HG03064 (cell line): Measurements from ENCODE around the gene UBALD1.
"Not testable (repeated sequence)": the region's sequence is repeated elsewhere in the genome, so short reads cannot be mapped to it uniquely, and the experiment has no call there.

Source experiments
- ATAC-seq: cut with Tn5 transposase; IDR thresholded peaks from one replicate; pipeline ENCODE4 v1.9.1; 2021; ENCODE audit warnings: low read depth; ENCODE audit not compliant: unreplicated experiment

Gene UBALD1

GRCh38 chr16:4614571-4615383 is at the start of gene UBALD1:
TSS of gene UBALD1 (minus strand) at chr16:4614888. CDS start at chr16:4614797, 91 bp downstream.
- ATAC-seq = peak; percentile 51

DNA sequence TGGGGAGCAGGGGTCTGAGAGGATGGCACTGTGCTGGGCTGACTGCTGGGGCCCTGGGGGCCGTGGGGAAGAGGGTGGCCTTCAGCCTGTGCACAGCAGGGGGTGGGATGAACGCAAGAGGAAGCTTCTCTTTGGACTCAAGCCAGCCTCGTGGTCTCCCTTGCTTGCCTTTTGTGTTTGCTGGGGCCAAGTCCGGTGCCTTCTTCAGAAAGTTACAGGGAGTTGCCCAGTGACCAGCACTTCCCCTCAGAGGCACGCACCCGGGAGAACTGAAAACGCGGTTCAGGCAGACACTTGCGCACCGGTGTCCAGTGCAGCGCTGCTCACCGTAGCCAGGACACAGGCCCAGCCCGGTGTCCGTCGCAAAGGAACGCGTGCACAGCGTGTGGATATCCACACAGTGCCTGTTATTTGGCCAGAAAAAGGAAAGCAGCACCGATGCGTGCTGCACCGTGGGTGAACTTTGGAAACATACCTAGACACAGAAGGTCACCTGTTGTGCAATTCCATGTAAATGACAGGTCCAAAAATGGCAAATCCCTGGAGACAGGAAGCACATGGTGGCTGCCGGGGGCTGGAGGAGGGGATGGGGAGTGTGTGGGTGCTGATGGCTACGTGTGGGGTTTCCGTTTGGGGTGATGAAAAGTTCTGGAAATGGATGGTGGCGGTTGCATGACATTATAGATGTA is 49.2 kb upstream of the UBALD1 start:
- ATAC-seq = no peak

- no peak for ATAC-seq
Measured at GRCh38 chr16:4663465-4663776, 48.7 kb upstream of the UBALD1 start.

DNA sequence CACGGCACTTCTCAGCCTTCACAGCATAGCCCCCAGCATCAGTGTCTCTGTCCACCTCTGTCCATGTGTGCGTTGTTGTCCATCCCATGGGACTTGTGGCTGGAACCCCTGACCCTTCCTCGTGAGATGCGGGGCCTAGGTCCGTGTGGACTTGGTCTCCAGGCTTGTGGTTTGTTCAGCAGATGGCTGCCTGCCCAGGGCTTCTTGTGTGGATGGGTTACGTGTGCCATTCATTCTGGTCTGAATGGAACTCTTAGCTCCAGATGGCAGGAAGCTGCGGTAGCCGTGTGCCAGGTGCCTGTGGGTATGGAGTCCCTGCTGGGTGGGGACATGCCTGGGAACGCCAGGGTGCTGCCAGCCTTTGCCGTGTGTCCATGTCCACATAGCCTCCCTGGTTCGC is 47.0 kb upstream of the UBALD1 start:
- ATAC-seq = no peak

- ATAC-seq = no peak
Measured at GRCh38 chr16:4660454-4661007, 45.8 kb upstream of the UBALD1 start.

- ATAC-seq = no peak
Measured at GRCh38 chr16:4659363-4660353, 45.0 kb upstream of the UBALD1 start.

- ATAC-seq = no peak
Measured at GRCh38 chr16:4656695-4657686, 42.3 kb upstream of the UBALD1 start.

DNA sequence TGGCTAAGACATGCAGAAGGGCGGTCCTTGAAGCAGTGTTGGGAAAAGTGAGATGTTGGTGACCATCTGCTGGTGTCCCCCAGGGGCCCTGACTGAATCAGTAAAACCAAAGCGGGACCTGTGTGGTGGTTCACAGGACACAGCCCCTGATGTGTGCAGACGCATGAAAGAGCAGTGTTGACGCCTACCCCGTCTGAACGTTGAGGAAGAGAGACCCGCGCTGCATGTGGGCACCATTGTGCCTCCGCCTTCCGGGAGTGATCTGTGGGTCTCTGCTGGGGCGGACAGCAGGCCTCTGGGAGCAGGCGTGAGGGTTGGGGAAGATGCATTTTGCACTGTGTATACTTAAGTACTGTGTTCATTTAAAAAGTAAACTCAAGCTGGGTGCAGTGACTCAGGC is 41.5 kb upstream of the UBALD1 start:
- no peak for ATAC-seq

- no peak for ATAC-seq
Measured at GRCh38 chr16:4655801-4656200, 41.1 kb upstream of the UBALD1 start.

- no peak for ATAC-seq
Measured at GRCh38 chr16:4654964-4655590, 40.4 kb upstream of the UBALD1 start.

DNA sequence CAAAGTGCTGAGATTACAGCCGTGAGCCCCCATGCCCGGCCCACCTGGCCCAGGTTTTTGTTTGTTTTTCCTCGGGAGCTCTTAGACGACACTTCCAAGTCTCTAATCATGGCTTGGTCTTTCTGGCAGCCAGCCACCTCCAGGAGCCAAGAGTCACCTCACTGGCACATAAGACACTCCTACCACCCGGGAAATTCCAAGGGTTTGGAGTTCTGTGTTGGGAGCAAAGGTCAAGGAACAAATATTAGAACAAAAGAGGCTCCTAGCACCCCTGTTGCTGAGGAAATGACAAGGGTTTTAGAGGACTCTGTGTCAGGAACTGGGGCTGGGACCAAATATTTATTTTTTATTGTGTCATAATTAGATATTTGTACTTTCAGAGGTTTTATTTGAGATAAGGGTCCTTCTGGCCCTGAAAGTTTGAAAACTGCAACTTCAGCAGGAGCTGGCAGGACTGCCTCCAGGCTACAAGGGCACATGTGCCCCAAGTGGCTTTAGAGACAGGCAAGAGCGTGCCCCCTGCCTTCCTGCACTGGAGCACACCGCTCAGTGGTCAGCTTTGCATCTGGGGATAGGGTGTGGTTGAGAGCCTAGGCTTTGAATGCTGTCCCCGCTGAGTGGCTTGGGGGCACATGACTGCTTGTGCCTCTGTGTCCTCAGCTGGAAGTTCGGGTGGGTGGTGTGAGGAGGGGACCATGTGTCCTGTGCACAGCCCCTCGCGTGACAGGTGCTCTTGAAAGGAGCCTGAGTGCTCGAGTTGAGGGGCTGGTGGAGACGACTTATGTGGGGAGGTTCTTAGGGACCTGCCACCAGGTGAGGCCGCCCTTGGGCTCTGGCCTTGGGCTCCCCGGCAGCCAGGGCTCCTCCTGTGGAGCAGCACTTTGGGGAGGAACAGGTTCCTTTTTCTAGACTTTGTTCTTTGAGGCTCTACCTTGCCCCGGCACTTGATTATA is 39.6 kb upstream of the UBALD1 start:
- ATAC-seq = no peak

GRCh38 chr16:4652561-4652960 is 37.9 kb upstream of the UBALD1 start:
- no peak for ATAC-seq

DNA sequence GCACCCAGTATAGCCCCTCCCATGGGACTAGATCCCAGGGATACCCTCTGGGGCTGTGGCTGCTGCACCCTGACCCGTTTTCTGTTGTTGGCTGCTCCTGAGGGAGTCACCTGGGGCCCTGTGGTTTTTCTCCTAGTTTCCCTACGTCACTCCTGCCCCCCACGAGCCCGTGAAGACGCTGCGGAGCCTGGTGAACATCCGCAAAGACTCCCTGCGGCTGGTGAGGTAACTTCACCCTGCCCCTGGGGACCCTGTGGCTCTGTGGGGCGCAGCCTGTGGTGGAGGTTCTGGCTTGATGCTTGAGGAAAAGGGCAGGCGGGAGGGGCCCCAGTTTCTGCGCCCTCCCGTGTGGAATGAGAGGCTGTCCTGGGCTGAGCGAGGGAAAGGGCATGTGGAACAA is 37.1 kb upstream of the UBALD1 start:
- ATAC-seq = no peak

- ATAC-seq = not testable (repeated sequence)
Measured at GRCh38 chr16:4650443-4651074, 35.9 kb upstream of the UBALD1 start.

DNA sequence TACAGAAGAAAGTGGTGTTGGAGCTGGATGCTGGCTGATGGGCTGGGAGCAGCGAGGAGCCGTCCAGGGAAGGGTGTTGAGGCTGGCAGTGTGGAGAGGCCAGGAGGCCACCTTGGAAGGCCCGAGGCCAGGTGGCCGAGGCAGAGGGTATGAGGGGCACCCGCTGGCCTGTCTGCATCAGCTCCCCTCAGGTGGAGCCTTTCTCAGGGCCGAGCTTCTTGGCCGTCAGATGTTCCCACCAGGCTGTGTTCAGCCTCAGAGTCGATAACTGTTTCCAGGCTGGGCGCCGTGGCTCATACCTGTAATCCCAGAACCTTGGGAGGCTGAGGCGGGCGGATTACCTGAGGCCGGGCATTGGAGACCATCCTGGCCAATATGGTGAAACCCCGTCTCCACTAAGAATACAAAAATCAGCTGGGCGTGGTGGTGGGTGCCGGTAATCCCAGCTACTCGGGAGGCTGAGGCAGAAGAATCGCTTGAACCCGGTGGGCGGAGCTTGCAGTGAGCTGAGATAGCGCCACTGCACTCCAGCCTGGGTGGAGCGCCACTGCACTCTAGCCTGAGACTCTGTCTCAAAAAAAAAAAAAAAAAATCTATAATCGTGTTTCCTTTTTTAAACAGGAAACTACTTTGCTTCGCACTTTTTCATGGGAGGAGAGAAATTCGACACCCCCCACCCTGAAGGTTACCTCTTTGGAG is 35.2 kb upstream of the UBALD1 start:
- no peak for ATAC-seq

DNA sequence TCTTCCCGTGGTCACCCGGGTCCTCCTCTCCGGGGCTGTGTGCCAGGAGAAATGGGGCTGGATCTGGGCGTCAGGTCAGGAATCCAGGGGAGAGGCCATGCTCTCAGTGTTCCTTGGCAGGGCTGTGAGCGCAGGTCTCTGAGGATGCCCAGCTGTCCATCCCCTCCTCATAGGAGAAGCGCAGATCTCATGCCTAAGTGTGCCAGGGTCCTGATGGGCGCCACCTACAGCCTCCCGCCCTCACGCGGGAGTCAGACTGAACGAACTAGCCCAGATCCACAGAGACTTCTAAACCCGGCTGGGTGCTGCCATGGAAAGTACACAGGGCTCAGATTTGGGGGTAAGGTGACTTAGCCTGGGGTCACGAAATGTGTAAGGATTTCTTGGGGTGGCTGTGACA is 34.2 kb upstream of the UBALD1 start:
- ATAC-seq = no peak

DNA sequence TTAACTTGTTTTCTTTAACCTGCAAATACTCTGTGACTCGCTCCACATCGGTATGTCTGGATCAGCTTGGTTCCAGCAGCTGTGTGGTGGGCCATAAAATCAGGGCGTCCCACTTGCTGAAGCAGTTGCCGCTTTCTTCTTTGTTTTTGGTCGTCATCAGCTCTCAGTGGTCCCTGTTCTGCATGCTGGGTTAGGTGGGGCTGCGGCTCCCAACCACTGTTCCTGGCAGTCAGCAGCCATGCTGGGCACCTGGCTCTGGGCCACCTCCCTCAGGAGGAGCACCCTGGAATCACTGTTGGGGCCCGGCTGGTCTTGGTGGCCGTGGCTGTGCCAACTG is 32.9 kb upstream of the UBALD1 start:
- ATAC-seq = no peak
